ENCODE measurements around the gene HLA-DPA1.

- TF ChIP-seq TAF1 (conservative IDR thresholded peaks at IDR 0.05) (no peak), RAD21 (IDR thresholded peaks at IDR 0.05) (no peak), CTCF (IDR thresholded peaks at IDR 0.05; ENCODE audit: low read depth, low read length, missing input control) (no peak), MAX (IDR thresholded peaks at IDR 0.05) (no peak), GABPA (IDR thresholded peaks at IDR 0.05 in 1 of 2, conservative IDR thresholded peaks at IDR 0.05 in 1 of 2) (no peak), SP1 (IDR thresholded peaks at IDR 0.05) (no peak), NR2F2 (IDR thresholded peaks at IDR 0.05) (no peak), RXRA (IDR thresholded peaks at IDR 0.05) (no peak), ZBTB33 (IDR thresholded peaks at IDR 0.05) (no peak), REST (IDR thresholded peaks at IDR 0.05) (no peak), EGR1 (IDR thresholded peaks at IDR 0.05; ENCODE audit: low read depth in 2 of 2) (no peak), ATF3 (IDR thresholded peaks at IDR 0.05) (no peak), JUND (IDR thresholded peaks at IDR 0.05) (no peak)
Measured at GRCh38 chr6:33088931-33089620, 15.6 kb upstream of the HLA-DPA1 start.
